Measurements from ENCODE around the gene SALL4.

- no peak for TF ChIP-seq EZH2phosphoT487 (conservative IDR thresholded peaks at IDR 0.05; ENCODE audit: low read length)
- TF ChIP-seq, protein P1, sequence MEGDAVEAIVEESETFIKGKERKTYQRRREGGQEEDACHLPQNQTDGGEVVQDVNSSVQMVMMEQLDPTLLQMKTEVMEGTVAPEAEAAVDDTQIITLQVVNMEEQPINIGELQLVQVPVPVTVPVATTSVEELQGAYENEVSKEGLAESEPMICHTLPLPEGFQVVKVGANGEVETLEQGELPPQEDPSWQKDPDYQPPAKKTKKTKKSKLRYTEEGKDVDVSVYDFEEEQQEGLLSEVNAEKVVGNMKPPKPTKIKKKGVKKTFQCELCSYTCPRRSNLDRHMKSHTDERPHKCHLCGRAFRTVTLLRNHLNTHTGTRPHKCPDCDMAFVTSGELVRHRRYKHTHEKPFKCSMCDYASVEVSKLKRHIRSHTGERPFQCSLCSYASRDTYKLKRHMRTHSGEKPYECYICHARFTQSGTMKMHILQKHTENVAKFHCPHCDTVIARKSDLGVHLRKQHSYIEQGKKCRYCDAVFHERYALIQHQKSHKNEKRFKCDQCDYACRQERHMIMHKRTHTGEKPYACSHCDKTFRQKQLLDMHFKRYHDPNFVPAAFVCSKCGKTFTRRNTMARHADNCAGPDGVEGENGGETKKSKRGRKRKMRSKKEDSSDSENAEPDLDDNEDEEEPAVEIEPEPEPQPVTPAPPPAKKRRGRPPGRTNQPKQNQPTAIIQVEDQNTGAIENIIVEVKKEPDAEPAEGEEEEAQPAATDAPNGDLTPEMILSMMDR (IDR thresholded peaks at IDR 0.05; ENCODE audit: insufficient read depth, low read length, poor library complexity, severe bottlenecking): no peak
These were observed 65.4 kb downstream of the SALL4 start for GRCh38 chr20:51736947-51737346.
